Stimulated activated CD8-positive, alpha-beta memory T cell treated with anti-CD3 and anti-CD28 coated beads, Interleukin-7, amount 100 ng/mL, for 24 hours (primary cell): Measurements from ENCODE around the gene TLR1.
"Not testable (repeated sequence)": the region's sequence is repeated elsewhere in the genome, so short reads cannot be mapped to it uniquely, and the experiment has no call there.

Source experiments
- DNase-seq: peaks from one replicate; pipeline ENCODE4 v3.0.0-alpha.2; 2020; ENCODE audit warnings: low read depth

Gene TLR1

GRCh38 chr4:38774181-38774955 is 30.2 kb downstream of the TLR1 start:
- no peak for DNase-seq

DNA sequence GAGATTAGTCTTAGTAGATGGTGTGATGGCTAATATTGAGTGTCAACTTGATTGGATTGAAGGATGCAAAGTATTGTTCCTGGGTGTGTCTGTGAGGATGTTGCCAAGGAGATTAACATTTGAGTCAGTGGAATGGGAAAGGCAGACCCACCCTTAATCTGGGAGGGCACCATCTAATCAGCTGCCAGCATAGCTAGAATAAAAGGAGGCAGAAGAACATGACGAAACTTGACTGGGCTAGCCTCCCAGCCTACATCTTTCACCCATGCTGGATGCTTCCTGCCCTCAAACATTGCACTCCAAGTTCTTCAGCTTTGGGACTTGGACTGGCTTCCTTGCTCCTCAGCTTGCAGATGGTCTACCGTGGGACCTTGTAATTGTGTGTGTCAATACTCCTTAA is 34.3 kb downstream of the TLR1 start:
- DNase-seq = not testable (repeated sequence)

GRCh38 chr4:38769857-38770256 is 34.7 kb downstream of the TLR1 start:
- DNase-seq = no peak

DNA sequence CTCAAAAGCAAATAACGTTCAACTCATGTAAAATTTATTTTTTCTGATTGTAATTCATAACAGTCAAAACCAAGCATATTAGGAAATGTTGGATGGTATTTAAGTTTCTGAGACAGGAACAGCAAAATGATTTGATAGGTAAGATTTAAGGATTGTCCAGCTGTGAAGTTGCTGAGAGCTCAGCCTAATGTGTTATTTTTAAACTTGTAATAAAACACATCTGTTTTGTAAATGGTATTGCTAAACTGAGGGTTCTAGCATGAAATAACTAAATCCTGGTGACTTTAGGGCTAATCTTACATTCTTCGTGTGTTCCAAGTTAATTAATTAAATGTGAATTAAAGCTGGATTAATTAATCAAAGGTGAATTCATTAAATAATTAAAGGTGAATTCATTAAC is 35.1 kb downstream of the TLR1 start:
- DNase-seq = no peak

GRCh38 chr4:38768968-38769394 is 35.6 kb downstream of the TLR1 start:
- DNase-seq = no peak

DNA sequence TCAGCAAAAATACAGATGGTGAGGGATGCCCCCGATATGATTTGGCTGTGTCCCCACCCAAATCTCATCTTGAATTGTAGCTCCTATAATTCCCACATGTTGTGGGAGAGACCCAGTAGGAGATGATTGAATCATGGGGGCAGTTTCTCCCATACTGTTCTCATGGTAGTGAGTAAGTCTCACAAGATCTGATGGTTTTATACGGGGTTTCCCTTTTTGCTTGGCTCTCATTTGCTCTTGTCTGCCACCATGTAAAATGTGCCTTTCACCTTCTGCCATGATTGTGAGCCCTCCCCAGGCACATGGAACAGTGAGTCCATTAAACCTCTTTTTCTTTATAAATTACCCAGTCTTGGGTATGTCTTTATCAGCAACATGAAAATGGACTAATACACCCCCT is 37.7 kb downstream of the TLR1 start:
- not testable (repeated sequence) for DNase-seq

DNA sequence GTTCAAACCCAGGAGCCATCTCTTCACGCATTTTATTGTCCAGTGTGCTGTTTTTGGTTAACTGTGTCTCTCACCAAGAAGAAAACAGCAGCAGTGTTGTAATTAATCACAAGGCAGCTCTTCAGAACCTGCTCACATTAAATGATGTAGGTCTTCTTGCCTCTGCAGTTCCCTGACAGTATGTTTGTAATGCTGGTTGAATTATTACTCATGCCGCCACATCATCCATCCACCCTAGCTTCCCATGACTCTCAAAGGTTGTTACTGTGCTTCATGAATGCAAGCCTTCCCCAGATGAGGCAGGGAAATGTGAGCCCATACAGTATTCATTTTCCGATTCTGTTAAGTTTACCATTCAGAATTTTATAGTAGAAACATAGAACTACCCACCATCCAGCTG is 39.2 kb downstream of the TLR1 start:
- no peak for DNase-seq

GRCh38 chr4:38764277-38764676 is 40.3 kb downstream of the TLR1 start:
- DNase-seq = no peak

GRCh38 chr4:38762560-38762959 is 42.0 kb downstream of the TLR1 start:
- DNase-seq = no peak

GRCh38 chr4:38759790-38760122 is 44.8 kb downstream of the TLR1 start:
- DNase-seq = no peak

DNA sequence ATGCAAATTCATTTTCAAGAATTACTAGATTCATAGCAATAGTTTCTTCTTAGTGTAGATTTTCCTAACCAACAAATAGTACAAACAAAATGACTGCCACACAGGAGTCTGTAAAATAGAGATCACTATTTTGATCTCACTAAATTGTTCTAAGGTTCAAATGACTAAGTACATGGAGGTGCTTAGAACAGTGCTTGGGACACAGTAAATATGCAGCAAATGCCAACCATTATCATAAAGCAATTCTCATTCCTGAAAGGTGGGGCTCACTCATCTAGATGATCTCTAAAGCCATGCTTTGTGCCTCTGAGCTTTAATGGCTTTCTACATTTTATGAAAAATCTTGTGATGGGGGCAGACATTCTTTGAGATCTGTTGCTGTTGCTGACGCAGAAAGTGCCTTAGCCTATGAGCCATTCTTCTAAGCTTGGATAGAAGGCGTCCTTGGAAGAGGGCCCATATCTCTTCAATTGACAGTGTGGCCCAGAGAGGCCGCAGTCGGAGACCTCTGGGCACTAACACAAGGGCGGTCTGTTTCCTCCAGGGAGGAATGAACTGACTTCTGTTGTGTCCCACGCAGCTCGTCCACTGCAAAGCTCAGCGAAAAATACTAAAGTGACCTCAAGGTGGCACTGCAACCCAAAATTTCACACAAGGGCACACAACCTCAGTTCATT is 45.3 kb downstream of the TLR1 start:
- DNase-seq = peak; percentile 33

GRCh38 chr4:38757945-38758600 is 46.5 kb downstream of the TLR1 start:
- no peak for DNase-seq

DNA sequence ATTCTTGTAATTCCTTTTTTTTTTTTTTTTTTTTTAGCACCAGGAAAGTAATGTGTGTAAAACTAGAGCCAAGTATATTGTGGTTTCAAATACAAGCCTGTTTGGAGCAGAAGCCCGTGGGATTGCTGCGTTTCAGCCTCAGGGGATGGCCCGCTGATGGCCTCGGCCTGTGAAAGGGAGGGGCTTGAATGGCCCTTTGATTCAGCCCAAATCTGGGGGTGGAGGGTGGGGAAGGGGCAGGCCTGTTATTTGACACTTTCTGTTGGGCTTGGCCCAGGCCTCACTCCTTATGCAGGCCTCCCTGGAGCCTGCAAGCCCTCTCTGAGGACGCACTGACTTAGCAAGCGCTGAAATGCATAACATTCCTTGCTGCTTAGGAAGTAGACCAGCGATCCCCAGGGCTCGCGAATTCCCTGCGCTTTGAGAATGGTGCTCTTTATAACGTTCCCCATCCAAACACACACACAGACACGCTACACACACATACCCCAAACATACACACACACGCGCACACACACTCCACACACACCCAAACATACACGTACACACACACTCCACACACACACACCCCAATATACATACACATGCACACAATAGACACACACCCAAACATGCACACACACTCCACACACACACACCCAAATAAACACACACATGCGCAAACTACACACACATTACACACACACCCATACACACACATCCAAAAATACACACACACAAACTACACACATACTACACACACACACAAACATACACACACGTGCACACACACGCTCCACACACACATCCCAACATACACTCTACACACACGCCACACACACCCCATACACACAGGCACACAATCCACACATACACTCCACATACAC is 51.4 kb downstream of the TLR1 start:
- no peak for DNase-seq

DNA sequence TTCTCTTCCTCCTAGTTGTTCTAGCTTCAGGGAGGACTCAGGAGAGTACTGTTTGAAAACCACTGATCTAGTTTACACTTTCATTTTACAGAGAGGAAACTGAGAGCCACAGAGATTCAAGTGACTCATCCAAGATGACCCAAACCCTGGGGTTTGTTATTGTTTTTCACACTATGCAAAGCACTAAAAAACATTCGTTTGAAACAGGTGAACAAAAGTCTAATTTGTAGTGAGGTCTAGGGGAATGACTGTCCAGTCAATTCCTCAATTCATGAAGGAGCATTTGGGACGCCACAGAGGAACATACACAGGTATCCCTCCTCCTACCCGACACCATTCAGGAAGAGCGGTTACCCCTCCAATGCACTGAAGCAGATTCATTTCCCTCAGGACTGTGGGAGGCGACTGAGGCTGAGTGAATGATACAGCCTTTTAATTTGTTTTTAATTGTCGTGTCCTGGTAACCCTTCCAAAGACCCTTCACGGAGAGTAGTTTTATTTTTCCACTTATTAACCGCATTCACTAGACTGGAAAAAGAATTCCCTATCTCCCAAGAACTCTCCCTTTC is 52.1 kb downstream of the TLR1 start:
- no peak for DNase-seq

DNA sequence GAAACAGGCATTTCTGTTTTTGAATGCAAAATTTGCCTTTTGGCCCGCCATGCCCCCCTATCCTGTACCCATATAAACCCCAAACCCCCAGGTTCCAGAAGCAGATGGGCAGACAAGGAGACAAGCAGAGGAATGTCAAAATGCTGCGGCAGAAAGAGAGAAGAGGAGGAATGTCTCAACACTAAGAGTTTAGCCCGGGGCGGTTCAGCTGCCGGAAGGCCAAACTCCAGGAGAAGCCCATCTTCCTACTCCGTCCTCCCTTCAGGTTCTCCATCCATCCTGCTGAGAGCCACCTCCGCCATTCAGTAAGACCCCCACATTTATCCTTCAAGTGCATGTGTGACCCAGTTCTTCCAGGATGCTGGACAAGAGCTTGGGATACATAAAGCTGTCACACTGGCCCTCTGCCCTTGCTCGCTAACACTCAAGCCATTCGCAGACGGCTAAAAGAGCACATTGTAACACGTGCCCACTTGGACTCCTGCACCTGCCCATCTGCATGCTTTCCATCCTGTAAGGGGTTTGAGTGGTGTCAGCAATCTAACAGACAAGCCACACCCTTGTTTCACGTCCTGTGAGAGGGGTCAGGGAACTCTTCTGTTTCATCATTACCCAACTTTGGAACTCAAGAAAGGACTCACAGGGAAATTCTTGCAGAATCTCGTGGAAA is 53.1 kb downstream of the TLR1 start:
- DNase-seq = no peak

DNA sequence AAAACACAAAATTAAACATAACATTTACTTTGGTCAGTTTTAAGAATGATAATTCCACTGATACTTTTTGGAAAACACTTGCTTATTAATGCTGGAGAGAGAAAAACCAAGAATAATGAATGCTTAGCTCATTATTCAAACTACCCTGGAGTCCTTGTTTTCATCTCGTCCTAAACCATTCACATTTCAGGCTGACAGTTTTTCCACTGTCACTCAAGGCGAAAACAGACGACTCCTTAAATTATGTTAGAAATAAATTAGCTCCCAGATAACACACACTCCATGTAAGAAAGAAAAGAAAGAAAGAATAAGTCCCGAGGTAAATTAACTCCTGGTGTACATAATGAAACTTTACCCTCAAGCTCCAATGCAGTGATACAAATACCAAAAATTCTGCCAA is 55.3 kb downstream of the TLR1 start:
- DNase-seq = no peak

DNA sequence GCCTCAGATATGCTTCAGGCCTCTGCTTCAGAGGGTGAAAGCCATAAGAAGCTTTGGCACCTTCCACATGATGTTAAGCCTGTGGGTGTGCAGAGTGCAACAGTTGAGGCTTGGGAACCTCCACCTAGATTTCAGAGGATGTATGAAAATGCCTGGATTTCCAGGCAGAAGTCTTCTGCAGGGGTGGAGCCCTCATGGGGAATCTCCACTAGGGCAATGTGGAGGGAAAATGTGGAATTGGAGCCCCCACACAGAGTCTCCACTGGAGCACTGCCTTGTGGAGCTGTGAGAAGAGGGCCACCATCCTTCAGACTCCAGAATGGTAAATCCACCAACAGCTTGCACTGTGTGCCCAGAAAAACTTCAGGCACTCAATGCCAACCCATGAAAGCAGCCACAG is 57.0 kb downstream of the TLR1 start:
- no peak for DNase-seq
